ENCODE results near the gene ECI2. TPM values are rescaled to one million over a fixed set of nuclear protein-coding genes. Genes with fewer than 3 reads are reported as not detected.

ECI2 gene
- total and polyA plus RNA-seq, 2 of the 13 experiments (the other 11 are each of a cell fraction or from before 2014, with no cell fraction given) = 78.5 to 228 TPM

- TF ChIP-seq HES4 (CRISPR knock-in tag; IDR thresholded peaks at IDR 0.05; ENCODE audit: borderline replicate concordance) (no peak), ERF (CRISPR knock-in tag; IDR thresholded peaks at IDR 0.05) (peak; percentile 94), CENPX (CRISPR knock-in tag; IDR thresholded peaks at IDR 0.05) (no peak), FOXC1 (CRISPR knock-in tag; IDR thresholded peaks at IDR 0.05; ENCODE audit: borderline replicate concordance) (peak; percentile 70; the same call in 1 of the 2 replicates), SOX5 (CRISPR knock-in tag; IDR thresholded peaks at IDR 0.05; ENCODE audit: borderline replicate concordance) (peak; percentile 97), ZNF331 (CRISPR knock-in tag; IDR thresholded peaks at IDR 0.05) (peak; percentile 97), ZNF780A (CRISPR knock-in tag; IDR thresholded peaks at IDR 0.05) (0 out of 2 replicates have a peak, but pooled peaks have one; percentile 41), MAFK (conservative IDR thresholded peaks at IDR 0.05 in 1 of 2, IDR thresholded peaks at IDR 0.05 in 1 of 2; ENCODE audit: low read length in 2 of 2) (no peak), SPEN (CRISPR knock-in tag; IDR thresholded peaks at IDR 0.05; ENCODE audit: low read depth) (peak; percentile 93), SCMH1 (CRISPR knock-in tag; IDR thresholded peaks at IDR 0.05; ENCODE audit: borderline replicate concordance) (no peak), ZNF737 (CRISPR knock-in tag; IDR thresholded peaks at IDR 0.05; ENCODE audit: borderline replicate concordance) (no peak), NFIC (IDR thresholded peaks at IDR 0.05; ENCODE audit: low read length) (peak; percentile 85), ZNF569 (CRISPR knock-in tag; IDR thresholded peaks at IDR 0.05; ENCODE audit: borderline replicate concordance) (no peak), ZNF703 (CRISPR knock-in tag; IDR thresholded peaks at IDR 0.05; ENCODE audit: borderline replicate concordance) (no peak), SMAD1 (CRISPR knock-in tag; IDR thresholded peaks at IDR 0.05; ENCODE audit: borderline replicate concordance, low read depth) (no peak), ZNF720 (CRISPR knock-in tag; IDR thresholded peaks at IDR 0.05) (no peak), THYN1 (CRISPR knock-in tag; IDR thresholded peaks at IDR 0.05; ENCODE audit: borderline replicate concordance, low read depth) (0 out of 2 replicates have a peak, but pooled peaks have one; percentile 66), IRF2 (CRISPR knock-in tag; IDR thresholded peaks at IDR 0.05) (peak; percentile 95), ZNF788 (CRISPR knock-in tag; IDR thresholded peaks at IDR 0.05; ENCODE audit: borderline replicate concordance) (peak; percentile 86; the same call in 1 of the 2 replicates), ZNF30 (CRISPR knock-in tag; IDR thresholded peaks at IDR 0.05) (no peak), SP140L (CRISPR knock-in tag; IDR thresholded peaks at IDR 0.05; ENCODE audit: borderline replicate concordance) (peak; percentile 81; the same call in 1 of the 2 replicates), ZSCAN22 (CRISPR knock-in tag; IDR thresholded peaks at IDR 0.05) (0 out of 2 replicates have a peak, but pooled peaks have one; percentile 20), ZNF777 (CRISPR knock-in tag; IDR thresholded peaks at IDR 0.05) (no peak), MIER3 (CRISPR knock-in tag; IDR thresholded peaks at IDR 0.05; ENCODE audit: borderline replicate concordance) (peak; percentile 97; the same call in 1 of the 2 replicates), ZNF263 (CRISPR knock-in tag; IDR thresholded peaks at IDR 0.05) (peak; percentile 66; the same call in 1 of the 2 replicates)
- TF ChIP-seq, protein P1, sequence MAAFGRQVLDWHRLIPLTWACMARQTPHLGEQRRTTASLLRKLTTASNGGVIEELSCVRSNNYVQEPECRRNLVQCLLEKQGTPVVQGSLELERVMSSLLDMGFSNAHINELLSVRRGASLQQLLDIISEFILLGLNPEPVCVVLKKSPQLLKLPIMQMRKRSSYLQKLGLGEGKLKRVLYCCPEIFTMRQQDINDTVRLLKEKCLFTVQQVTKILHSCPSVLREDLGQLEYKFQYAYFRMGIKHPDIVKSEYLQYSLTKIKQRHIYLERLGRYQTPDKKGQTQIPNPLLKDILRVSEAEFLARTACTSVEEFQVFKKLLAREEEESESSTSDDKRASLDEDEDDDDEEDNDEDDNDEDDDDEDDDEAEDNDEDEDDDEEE (CRISPR knock-in tag; IDR thresholded peaks at IDR 0.05) = no peak
- TF ChIP-seq, protein P2, sequence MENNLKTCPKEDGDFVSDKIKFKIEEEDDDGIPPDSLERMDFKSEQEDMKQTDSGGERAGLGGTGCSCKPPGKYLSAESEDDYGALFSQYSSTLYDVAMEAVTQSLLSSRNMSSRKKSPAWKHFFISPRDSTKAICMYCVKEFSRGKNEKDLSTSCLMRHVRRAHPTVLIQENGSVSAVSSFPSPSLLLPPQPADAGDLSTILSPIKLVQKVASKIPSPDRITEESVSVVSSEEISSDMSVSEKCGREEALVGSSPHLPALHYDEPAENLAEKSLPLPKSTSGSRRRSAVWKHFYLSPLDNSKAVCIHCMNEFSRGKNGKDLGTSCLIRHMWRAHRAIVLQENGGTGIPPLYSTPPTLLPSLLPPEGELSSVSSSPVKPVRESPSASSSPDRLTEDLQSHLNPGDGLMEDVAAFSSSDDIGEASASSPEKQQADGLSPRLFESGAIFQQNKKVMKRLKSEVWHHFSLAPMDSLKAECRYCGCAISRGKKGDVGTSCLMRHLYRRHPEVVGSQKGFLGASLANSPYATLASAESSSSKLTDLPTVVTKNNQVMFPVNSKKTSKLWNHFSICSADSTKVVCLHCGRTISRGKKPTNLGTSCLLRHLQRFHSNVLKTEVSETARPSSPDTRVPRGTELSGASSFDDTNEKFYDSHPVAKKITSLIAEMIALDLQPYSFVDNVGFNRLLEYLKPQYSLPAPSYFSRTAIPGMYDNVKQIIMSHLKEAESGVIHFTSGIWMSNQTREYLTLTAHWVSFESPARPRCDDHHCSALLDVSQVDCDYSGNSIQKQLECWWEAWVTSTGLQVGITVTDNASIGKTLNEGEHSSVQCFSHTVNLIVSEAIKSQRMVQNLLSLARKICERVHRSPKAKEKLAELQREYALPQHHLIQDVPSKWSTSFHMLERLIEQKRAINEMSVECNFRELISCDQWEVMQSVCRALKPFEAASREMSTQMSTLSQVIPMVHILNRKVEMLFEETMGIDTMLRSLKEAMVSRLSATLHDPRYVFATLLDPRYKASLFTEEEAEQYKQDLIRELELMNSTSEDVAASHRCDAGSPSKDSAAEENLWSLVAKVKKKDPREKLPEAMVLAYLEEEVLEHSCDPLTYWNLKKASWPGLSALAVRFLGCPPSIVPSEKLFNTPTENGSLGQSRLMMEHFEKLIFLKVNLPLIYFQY (CRISPR knock-in tag; IDR thresholded peaks at IDR 0.05; ENCODE audit: borderline replicate concordance) = peak; percentile 68; the same call in 1 of the 2 replicates
These were observed 32.6 kb downstream of the ECI2 start (continued) for GRCh38 chr6:4102687-4103244.

Data from HepG2 (cell line).